H1 (cell line): ENCODE data around the gene MEF2C.

Source experiments
- ASH2L ChIP-seq: fragments of 200-600, 300-600 bp; sonication (generic); IDR thresholded peaks from one replicate; pipeline ENCODE4 v1.7.1; 2017; ENCODE audit warnings: low read length
- CBX5 ChIP-seq: fragments of 300-800, 300-1000 bp; sonication (generic); IDR thresholded peaks from 2 replicates; pipeline ENCODE4 v1.7.1; 2016; ENCODE audit warnings: antibody characterized with exemption, low read length, low read depth
- CHD1 ChIP-seq: IDR thresholded peaks from 2 replicates; pipeline ENCODE4 v1.6.1; 2012; ENCODE audit warnings: low read depth, low read length, improper control_type of control experiment
- CREB1 ChIP-seq: IDR thresholded peaks from 2 replicates; pipeline ENCODE4 v1.6.1; 2012; ENCODE audit warnings: inconsistent platforms
- CTCF ChIP-seq, 3 experiments: IDR thresholded peaks; 1 replicate in 2 of 3; 2 replicates in 1 of 3; pipeline versions ENCODE4 v1.5.1 to v1.6.1; 2011; ENCODE audit warnings: low read length in 3 of 3, mild to moderate bottlenecking in 3 of 3, inconsistent platforms in 2 of 3, low read depth in 1 of 3, moderate library complexity in 1 of 3; ENCODE audit not compliant: insufficient read depth in 1 of 3; ENCODE audit errors: control extremely low read depth in 1 of 3
- EZH2 ChIP-seq: fragments of 200-600 bp; sonication (generic); IDR thresholded peaks from 2 replicates; pipeline ENCODE4 v1.7.1; 2012; ENCODE audit warnings: low read depth, mild to moderate bottlenecking, moderate library complexity, low read length, inconsistent platforms; ENCODE audit not compliant: severe bottlenecking
- HDAC2 ChIP-seq, 2 experiments: fragments of 300-600 bp in 1 of 2; sonication (generic) in 1 of 2; IDR thresholded peaks; 2 replicates each; pipeline ENCODE4 v1.6.1; 2011 to 2012; ENCODE audit warnings: low read depth in 2 of 2, low read length in 2 of 2, mild to moderate bottlenecking in 2 of 2, moderate library complexity in 2 of 2, borderline replicate concordance in 1 of 2, inconsistent platforms in 1 of 2
- NRF1 ChIP-seq: IDR thresholded peaks from 2 replicates; pipeline ENCODE4 v1.6.1; 2011; ENCODE audit warnings: mild to moderate bottlenecking, low read depth, low read length, improper control_type of control experiment
- POLR2A ChIP-seq, 2 experiments: IDR thresholded peaks; 1 replicate in 1 of 2; 2 replicates in 1 of 2; pipeline ENCODE4 v1.6.1; 2011; ENCODE audit warnings: low read depth in 2 of 2, low read length in 2 of 2, mild to moderate bottlenecking in 2 of 2; ENCODE audit errors: control extremely low read depth in 1 of 2
- TAF1 ChIP-seq: IDR thresholded peaks from 2 replicates; pipeline ENCODE4 v1.6.1; 2011; ENCODE audit warnings: mild to moderate bottlenecking, low read depth, low read length
- TEAD4 ChIP-seq: IDR thresholded peaks from 2 replicates; pipeline ENCODE4 v1.6.1; 2012; ENCODE audit warnings: low read depth, low read length, inconsistent platforms, mixed read lengths
- ZNF274 ChIP-seq: IDR thresholded peaks from 2 replicates; pipeline ENCODE4 v1.7.0; 2012; ENCODE audit warnings: low read length, borderline replicate concordance; ENCODE audit errors: extremely low read depth

- TF ChIP-seq CTCF (IDR thresholded peaks at IDR 0.05; ENCODE audit: control extremely low read depth in 1 of 3, insufficient read depth in 1 of 3, low read depth in 1 of 3, low read length in 3 of 3) (no peak), EZH2 (no peak), ZNF274 (no peak), POLR2A (IDR thresholded peaks at IDR 0.05; ENCODE audit: control extremely low read depth in 1 of 2, low read depth in 2 of 2, low read length in 2 of 2) (no peak), TEAD4 (no peak), CHD1 (no peak), TAF1 (no peak), HDAC2 (IDR thresholded peaks at IDR 0.05; ENCODE audit: borderline replicate concordance in 1 of 2, low read depth in 2 of 2, low read length in 2 of 2) (no peak), NRF1 (no peak), ASH2L (no peak), CBX5 (no peak), CREB1 (no peak)
Measured at GRCh38 chr5:88708021-88708420, 175.0 kb downstream of the MEF2C start.
